Common myeloid progenitor, CD34-positive (primary cell): Measurements from ENCODE around the gene SLC46A1.
A peak's percentile ranks its signal among the peaks of the same experiment; 100 is the strongest.

Source experiments
- CTCF ChIA-PET: fragments of 350-600 bp; sonication (Branson Sonifier 250); formaldehyde crosslinking; loops from one replicate; lab custom pipeline; 2021; ENCODE audit warnings: antibody characterized with exemption; lab: Charles Lee
- POLR2A ChIA-PET: fragments of 350-600 bp; sonication (Branson Sonifier 250); formaldehyde crosslinking; loops from one replicate; lab custom pipeline; 2021; ENCODE audit warnings: antibody characterized with exemption; lab: Charles Lee
- DNase-seq, 3 donors: peaks; one replicate each; pipeline versions ENCODE4 v3.0.0 to v3.0.0-alpha.2; 2013
- H3K27ac ChIP-seq, 2 experiments: 1 replicate in 1 of 2; 2 replicates in 1 of 2; pipeline ENCODE4 v1.7.0; 2013; ENCODE audit warnings: inconsistent platforms in 2 of 2, low read length in 2 of 2, mild to moderate bottlenecking in 2 of 2, low read depth in 1 of 2, moderate library complexity in 1 of 2; ENCODE audit not compliant: severe bottlenecking in 2 of 2, insufficient read depth in 1 of 2, poor library complexity in 1 of 2
- H3K27me3 ChIP-seq, 5 experiments: replicated peaks in 2 of 5; 1 replicate in 3 of 5; 2 replicates in 2 of 5; pipeline versions ENCODE4 v1.6.1 to v1.7.0; 2013; ENCODE audit warnings: low read length in 4 of 5, mild to moderate bottlenecking in 2 of 5, moderate library complexity in 2 of 5, inconsistent platforms in 1 of 5; ENCODE audit not compliant: insufficient read depth in 5 of 5, control insufficient read depth in 4 of 5
- H3K36me3 ChIP-seq, 4 experiments: 1 replicate in 2 of 4; 2 replicates in 2 of 4; pipeline versions ENCODE4 v1.6.1 to v1.7.0; 2013; ENCODE audit warnings: low read length in 3 of 4, control low read depth in 1 of 4, mild to moderate bottlenecking in 1 of 4; ENCODE audit not compliant: control insufficient read depth in 4 of 4, insufficient read depth in 4 of 4
- H3K4me1 ChIP-seq, 4 experiments: 1 replicate in 3 of 4; 2 replicates in 1 of 4; pipeline versions ENCODE4 v1.6.1 to v1.7.1; 2013; ENCODE audit warnings: low read length in 3 of 4, mild to moderate bottlenecking in 3 of 4, control low read depth in 1 of 4, inconsistent platforms in 1 of 4, moderate library complexity in 1 of 4; ENCODE audit not compliant: control insufficient read depth in 4 of 4, insufficient read depth in 4 of 4; ENCODE audit errors: control extremely low read depth in 1 of 4
- H3K4me3 ChIP-seq, 7 experiments: 1 replicate in 4 of 7; 2 replicates in 3 of 7; pipeline versions ENCODE4 v1.5.1 to v1.7.0; 2013; ENCODE audit warnings: mild to moderate bottlenecking in 7 of 7, low read length in 6 of 7, moderate library complexity in 6 of 7, inconsistent platforms in 2 of 7, low read depth in 2 of 7, control low read depth in 1 of 7; ENCODE audit not compliant: insufficient read depth in 4 of 7, control insufficient read depth in 1 of 7; ENCODE audit errors: extremely low read depth in 1 of 7
- H3K9me3 ChIP-seq, 5 experiments: 1 replicate in 4 of 5; 2 replicates in 1 of 5; pipeline versions ENCODE4 v1.6.1 to v1.7.1; 2013; ENCODE audit warnings: low read length in 4 of 5, mild to moderate bottlenecking in 2 of 5, inconsistent platforms in 1 of 5, low read depth in 1 of 5, moderate library complexity in 1 of 5; ENCODE audit not compliant: control insufficient read depth in 4 of 5, insufficient read depth in 2 of 5; ENCODE audit errors: control extremely low read depth in 1 of 5
- WGBS: methylation state at CpG from one replicate; pipeline ENCODE4 v1.1.5; 2013; ENCODE audit not compliant: insufficient coverage; 5-methylcytosine and 5-hydroxymethylcytosine counted together

SLC46A1 gene

GRCh38 chr17:28347261-28347891 lies 58.6 kb downstream of the SLC46A1 start:
- no peaks in the 10 kb centered on the region for H3K4me1 ChIP-seq
- ChIA-PET CTCF (interaction anchor here (1.5 to 4.1 kb wide), 4 partner anchors 10 to 27 kb away, joined by 3 to 21 read pairs (median 8); partner anchors contain the start of genes IFT20, POLDIP2 and TNFAIP1), POLR2A (no interaction called here)
- H3K27me3 ChIP-seq, result no peaks in the 10 kb centered on the region
- no peak overlapping the region for H3K27ac ChIP-seq
- WGBS, result 100% methylated on average over 8 of the region's 8 CpGs
- H3K9me3 ChIP-seq, result no peaks in the 10 kb centered on the region
- peaks cover 12 to 95% (median 72%) of the 10 kb centered on the region in 4 experiments for H3K36me3 ChIP-seq
- DNase-seq, result no peak
- H3K4me3 ChIP-seq, result no peak overlapping the region

- ChIA-PET POLR2A (no interaction called here), CTCF (interaction anchor here (0.9 to 4.1 kb wide), 5 partner anchors 9 to 27 kb away, joined by 3 to 21 read pairs (median 7); partner anchors contain the start of genes IFT20, POLDIP2 and TNFAIP1)
- Histone ChIP-seq H3K27ac (no peak overlapping the region), H3K9me3 (no peaks in the 10 kb centered on the region), H3K36me3 (peaks cover 15 to 97% (median 75%) of the 10 kb centered on the region in 4 experiments), H3K27me3 (no peaks in the 10 kb centered on the region), H3K4me3 (no peak overlapping the region), H3K4me1 (no peaks in the 10 kb centered on the region)
- peak in 2 of 3 donors; percentile 18 to 19 for DNase-seq
- WGBS, result 90% methylated on average over 2 of the region's 7 CpGs
Observed at GRCh38 chr17:28346746-28347246, 59.2 kb downstream of the SLC46A1 start.

GRCh38 chr17:28346199-28346580 lies 59.8 kb downstream of the SLC46A1 start:
- Histone ChIP-seq H3K27me3 (no peaks in the 10 kb centered on the region), H3K4me3 (no peak overlapping the region), H3K36me3 (peaks cover 14 to 97% (median 76%) of the 10 kb centered on the region in 4 experiments), H3K4me1 (no peaks in the 10 kb centered on the region), H3K9me3 (no peaks in the 10 kb centered on the region), H3K27ac (no peak overlapping the region)
- CTCF ChIA-PET, result interaction anchor here (0.9 to 4.1 kb wide), 5 partner anchors 11 to 113 kb away, joined by 3 to 21 read pairs (median 3); partner anchors contain the start of genes IFT20, POLDIP2 and TNFAIP1
- POLR2A ChIA-PET, result no interaction called here
- WGBS, result 100% methylated on average over 1 of the region's 2 CpGs
- DNase-seq, result no peak

- H3K9me3 ChIP-seq, result no peaks in the 10 kb centered on the region
- ChIA-PET POLR2A (no interaction called here), CTCF (interaction anchor here (0.6 to 4.1 kb wide), 6 partner anchors 10 to 359 kb away, joined by 3 to 21 read pairs (median 3); partner anchors contain the start of genes IFT20, POLDIP2 and TNFAIP1)
- H3K36me3 ChIP-seq, result peaks cover 14 to 97% (median 73%) of the 10 kb centered on the region in 4 experiments
- H3K27ac ChIP-seq, result no peak overlapping the region
- DNase-seq, result no peak
- H3K27me3 ChIP-seq, result no peaks in the 10 kb centered on the region
- H3K4me3 ChIP-seq, result no peak overlapping the region
- no peaks in the 10 kb centered on the region for H3K4me1 ChIP-seq
- 83% methylated on average over 11 of the region's 13 CpGs for WGBS
Observed at GRCh38 chr17:28345419-28346198, 60.4 kb downstream of the SLC46A1 start.
